Tibial nerve (tissue), 4 donors: ENCODE measurements around the gene RSPH4A. TPM values are rescaled to one million over a fixed set of nuclear protein-coding genes. Genes with fewer than 3 reads are reported as not detected.

Source experiments
- DNase-seq, 2 donors: peaks; one replicate each; pipeline ENCODE4 v3.0.0-alpha.2; 2019; ENCODE audit warnings: low spot score in 2 of 2
- H3K27ac ChIP-seq, 4 donors: fragments of 200-600 bp; sonication (generic) in 3 of 4; one replicate each; pipeline ENCODE4 v1.5.1; 2017 to 2019; ENCODE audit warnings: mild to moderate bottlenecking in 1 of 4
- H3K27me3 ChIP-seq, 2 donors: fragments of 200-600 bp; sonication (generic) in 1 of 2; one replicate each; pipeline versions ENCODE4 v1.5.1 to v1.6.0; 2017 to 2019
- H3K36me3 ChIP-seq, 3 donors: fragments of 200-600 bp; sonication (generic); one replicate each; pipeline ENCODE4 v1.5.1; 2018 to 2019
- H3K4me1 ChIP-seq, 4 donors: fragments of 200-600 bp; sonication (generic) in 3 of 4; one replicate each; pipeline ENCODE4 v1.5.1; 2017 to 2019
- H3K4me3 ChIP-seq, 4 donors: fragments of 200-600 bp; sonication (generic) in 3 of 4; one replicate each; pipeline ENCODE4 v1.5.1; 2017 to 2019; ENCODE audit warnings: mild to moderate bottlenecking in 1 of 4, moderate library complexity in 1 of 4
- H3K9me3 ChIP-seq, 4 donors: fragments of 200-600 bp; sonication (generic) in 3 of 4; one replicate each; pipeline ENCODE4 v1.5.1; 2017 to 2019
- CTCF ChIP-seq, 5 experiments: fragments of 200-600 bp in 3 of 5; fragments of 450-650 bp in 2 of 5; sonication (generic) in 3 of 5; IDR thresholded peaks; one replicate each; pipeline ENCODE4 v1.5.1; 2016 to 2019; ENCODE audit warnings: antibody characterized with exemption in 5 of 5, mild to moderate bottlenecking in 3 of 5, moderate library complexity in 2 of 5
- EP300 ChIP-seq, 2 donors: sonication (generic); formaldehyde crosslinking; IDR thresholded peaks; one replicate each; pipeline ENCODE4 v1.6.1; 2017; ENCODE audit warnings: antibody characterized with exemption in 2 of 2, mild to moderate bottlenecking in 1 of 2
- POLR2A ChIP-seq, 2 donors: fragments of 450-650 bp; IDR thresholded peaks; one replicate each; pipeline ENCODE4 v1.6.1; 2017; ENCODE audit warnings: antibody characterized with exemption in 2 of 2, mild to moderate bottlenecking in 2 of 2, moderate library complexity in 2 of 2
- WGBS, 2 donors: methylation state at CpG; one replicate each; pipeline ENCODE4 v1.1.5; 2018; 5-methylcytosine and 5-hydroxymethylcytosine counted together
- total RNA-seq, 4 donors: library from RNA; depleted of rRNA; stranded (reverse); fragments of >200 nt; gene quantifications; one replicate each; pipeline ENCODE4 v1.1.0, GENCODE V29; 2016

RSPH4A gene
- total RNA-seq, 4 donors from 2014 or later = 0.30 to 0.78 (median 0.42) TPM; not detected in 1

DNA sequence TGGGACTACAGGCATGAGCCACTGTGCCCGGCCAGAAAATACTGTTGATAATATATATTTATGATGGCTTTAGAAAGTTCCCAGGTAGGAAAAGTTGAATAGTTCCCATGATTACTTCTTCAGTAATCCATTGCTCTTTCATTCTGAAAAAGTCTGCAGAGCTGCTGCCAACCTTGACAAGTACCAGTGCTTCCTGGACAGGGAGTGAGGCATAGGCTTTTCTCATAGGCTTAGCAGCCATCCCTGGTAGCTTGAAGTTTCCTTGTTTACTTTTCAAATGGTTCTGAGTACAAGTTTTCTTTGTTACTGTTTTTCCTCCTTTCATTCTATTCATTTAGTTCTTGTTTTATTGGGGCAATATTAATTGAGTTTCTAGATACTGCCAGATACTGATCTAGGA lies 37.1 kb upstream of the RSPH4A start:
- H3K4me3 ChIP-seq = no peak overlapping the region
- no peaks in the 10 kb centered on the region for H3K9me3 ChIP-seq
- no peaks in the 10 kb centered on the region for H3K27me3 ChIP-seq
- H3K36me3 ChIP-seq = peaks cover 0 to 53% (median 0%) of the 10 kb centered on the region in 3 donors
- WGBS, 2 donors = 76 to 95% methylated on average over 1 of the region's 1 CpG
- no peak overlapping the region for H3K27ac ChIP-seq
- peaks cover 0 to 25% (median 1%) of the 10 kb centered on the region in 4 donors for H3K4me1 ChIP-seq
- DNase-seq = no peak
- no peak for TF ChIP-seq CTCF (IDR thresholded peaks at IDR 0.05)
- no peak for TF ChIP-seq POLR2A (IDR thresholded peaks at IDR 0.05)
- no peak for TF ChIP-seq EP300 (IDR thresholded peaks at IDR 0.05)

GRCh38 chr6:116580198-116580597 lies 36.1 kb upstream of the RSPH4A start:
- DNase-seq = no peak
- Histone ChIP-seq H3K27ac (no peak overlapping the region), H3K27me3 (no peaks in the 10 kb centered on the region), H3K9me3 (no peaks in the 10 kb centered on the region), H3K4me3 (no peak overlapping the region), H3K36me3 (peaks cover 0 to 62% (median 3%) of the 10 kb centered on the region in 3 donors), H3K4me1 (peaks cover 0 to 15% (median 0%) of the 10 kb centered on the region in 4 donors)
- TF ChIP-seq POLR2A (IDR thresholded peaks at IDR 0.05) = no peak
- TF ChIP-seq EP300 (IDR thresholded peaks at IDR 0.05) = no peak
- no peak for TF ChIP-seq CTCF (IDR thresholded peaks at IDR 0.05)
- 60 to 63% methylated on average over 2 of the region's 2 CpGs for WGBS, 2 donors

DNA sequence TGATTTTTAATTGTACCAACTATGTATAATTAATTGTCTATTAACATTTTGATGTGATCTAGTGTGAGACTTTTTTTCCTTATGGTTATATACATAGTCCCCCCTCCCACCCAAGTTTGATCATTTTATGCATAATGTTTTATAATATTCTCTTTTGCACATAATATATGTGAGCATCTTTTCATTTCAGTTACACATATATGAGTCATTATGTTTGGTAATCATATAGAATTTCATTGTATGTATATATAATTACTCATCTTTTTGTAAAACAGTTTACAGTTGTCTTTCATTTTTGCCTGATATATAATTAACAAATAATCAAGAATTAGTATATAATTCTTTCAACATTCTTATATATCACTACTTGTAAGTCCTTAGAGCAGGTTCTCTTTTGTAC lies 30.0 kb upstream of the RSPH4A start:
- no peaks in the 10 kb centered on the region for H3K4me1 ChIP-seq
- peaks cover 0 to 69% (median 3%) of the 10 kb centered on the region in 3 donors for H3K36me3 ChIP-seq
- H3K9me3 ChIP-seq = no peaks in the 10 kb centered on the region
- no peak for TF ChIP-seq CTCF (IDR thresholded peaks at IDR 0.05)
- no peak for TF ChIP-seq EP300 (IDR thresholded peaks at IDR 0.05)
- no peak for TF ChIP-seq POLR2A (IDR thresholded peaks at IDR 0.05)
- H3K4me3 ChIP-seq = no peak overlapping the region
- H3K27me3 ChIP-seq = no peaks in the 10 kb centered on the region
- DNase-seq = no peak
- no peak overlapping the region for H3K27ac ChIP-seq

GRCh38 chr6:116586738-116587137 lies 29.5 kb upstream of the RSPH4A start:
- H3K36me3 ChIP-seq = peaks cover 3 to 74% (median 3%) of the 10 kb centered on the region in 3 donors
- WGBS, 2 donors = 97% methylated on average over 2 of the region's 2 CpGs
- no peak for DNase-seq
- H3K27me3 ChIP-seq = no peaks in the 10 kb centered on the region
- H3K4me3 ChIP-seq = no peak overlapping the region
- H3K27ac ChIP-seq = no peak overlapping the region
- no peak for TF ChIP-seq EP300 (IDR thresholded peaks at IDR 0.05)
- no peak for TF ChIP-seq POLR2A (IDR thresholded peaks at IDR 0.05)
- TF ChIP-seq CTCF (IDR thresholded peaks at IDR 0.05) = no peak
- H3K4me1 ChIP-seq = no peaks in the 10 kb centered on the region
- no peaks in the 10 kb centered on the region for H3K9me3 ChIP-seq

DNA sequence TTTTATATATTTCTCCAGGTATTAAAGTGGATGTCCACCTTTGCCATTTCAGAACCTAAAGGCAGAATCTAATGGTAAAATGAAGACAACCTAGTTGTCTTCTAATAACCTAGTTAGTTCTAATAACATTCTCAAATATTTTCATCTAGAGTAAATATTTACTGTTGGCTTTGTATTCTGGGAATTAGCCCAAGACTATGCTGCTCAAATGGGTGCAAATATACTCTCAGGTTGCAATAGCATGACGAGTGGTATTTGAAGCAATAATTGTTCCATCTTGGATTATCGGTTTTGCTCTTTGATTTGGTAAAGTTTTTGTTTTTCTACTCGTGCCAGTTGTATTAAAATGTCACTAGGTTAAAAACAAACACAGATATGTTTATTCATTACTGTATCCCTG lies 21.0 kb upstream of the RSPH4A start:
- Histone ChIP-seq H3K4me1 (no peaks in the 10 kb centered on the region), H3K36me3 (peaks cover 0 to 75% (median 14%) of the 10 kb centered on the region in 3 donors), H3K4me3 (no peak overlapping the region), H3K27ac (no peak overlapping the region), H3K27me3 (no peaks in the 10 kb centered on the region), H3K9me3 (no peaks in the 10 kb centered on the region)
- no peak for DNase-seq
- 81 to 85% methylated on average over 3 of the region's 3 CpGs for WGBS, 2 donors
- TF ChIP-seq CTCF (IDR thresholded peaks at IDR 0.05) (no peak), POLR2A (IDR thresholded peaks at IDR 0.05) (no peak), EP300 (IDR thresholded peaks at IDR 0.05) (no peak)
